MCF 10A (cell line): ENCODE data around the gene PTPRG. TPM values are rescaled to one million over a fixed set of nuclear protein-coding genes. Genes with fewer than 3 reads are reported as not detected.

ENCODE experiments used
- BruUV-seq: library from RNA; stranded (reverse); fragments of 400-500 nt; replicated peaks from 2 replicates; lab custom pipeline; 2021; lab: Mats Ljungman, UMichigan
- CTCF ChIA-PET: fragments of 300-600 bp; sonication (Branson Sonifier 250); formaldehyde crosslinking; extraction: SDS; loops from one replicate; lab custom pipeline; 2021; ENCODE audit warnings: antibody characterized with exemption, inconsistent platforms; lab: Yijun Ruan, JAX
- POLR2A ChIA-PET: fragments of 300-600, 350-650 bp; sonication (Branson Sonifier 250); formaldehyde crosslinking; extraction: SDS; loops from one replicate; lab custom pipeline; 2020; ENCODE audit warnings: antibody characterized with exemption, inconsistent platforms; lab: Yijun Ruan, JAX
- DNase-seq: peaks from one replicate; pipeline ENCODE4 v3.0.0-alpha.2; 2018; ENCODE audit not compliant: unreplicated experiment
- H3K27ac Mint-ChIP-seq: one replicate; pipeline ENCODE4 v1.8.0; 2022; ENCODE audit warnings: mild to moderate bottlenecking, low read depth, mixed read lengths; ENCODE audit not compliant: unreplicated experiment
- H3K27me3 Mint-ChIP-seq: one replicate; pipeline ENCODE4 v1.8.0; 2022; ENCODE audit warnings: mixed read lengths; ENCODE audit not compliant: insufficient read depth, unreplicated experiment
- H3K36me3 Mint-ChIP-seq: one replicate; pipeline ENCODE4 v1.8.0; 2022; ENCODE audit warnings: mild to moderate bottlenecking, moderate library complexity, mixed read lengths; ENCODE audit not compliant: insufficient read depth, unreplicated experiment
- H3K4me1 Mint-ChIP-seq: one replicate; pipeline ENCODE4 v1.8.0; 2022; ENCODE audit warnings: mixed read lengths; ENCODE audit not compliant: insufficient read depth, unreplicated experiment
- H3K4me3 Mint-ChIP-seq: one replicate; pipeline ENCODE4 v1.8.0; 2022; ENCODE audit warnings: mild to moderate bottlenecking, moderate library complexity, mixed read lengths; ENCODE audit not compliant: unreplicated experiment
- H3K9me3 Mint-ChIP-seq: one replicate; pipeline ENCODE4 v1.8.0; 2022; ENCODE audit warnings: mixed read lengths; ENCODE audit not compliant: unreplicated experiment
- CTCF ChIP-seq: fragments of 200-600 bp; IDR thresholded peaks from one replicate; pipeline ENCODE4 v1.8.0; 2022; ENCODE audit warnings: antibody characterized with exemption, mild to moderate bottlenecking; ENCODE audit not compliant: unreplicated experiment
- intact Hi-C: fragments of 100-400 bp; cut with micrococcal nuclease; formaldehyde crosslinking; loops from 2 replicates; pipeline ENCODE4 v1.14.1; 2022
- total RNA-seq: library from RNA; stranded (reverse); gene quantifications from 2 replicates; pipeline ENCODE4 v1.2.3, GENCODE V29; 2022

PTPRG gene
- total RNA-seq, 1 experiment from 2014 or later = 54.5 TPM

- H3K4me1 Mint-ChIP-seq = peaks cover 42% of the 10 kb centered on the region
- ChIA-PET CTCF (interaction anchor here (0.6 to 2.0 kb wide), 3 partner anchors 43 to 209 kb away, joined by 4 to 5 read pairs (median 5); no protein-coding TSS in a partner anchor), POLR2A (interaction anchor here (0.7 to 1.5 kb wide), 2 partner anchors 15 to 103 kb away, joined by 3 read pairs; no protein-coding TSS in a partner anchor)
- no peaks in the 10 kb centered on the region for H3K27me3 Mint-ChIP-seq
- H3K4me3 Mint-ChIP-seq = no peak overlapping the region
- no TSS peak for BruUV-seq
- no peak for DNase-seq
- H3K27ac Mint-ChIP-seq = peak overlapping the region; percentile 57
- no peak for TF ChIP-seq CTCF
- intact Hi-C loops = no loop called here
- no peaks in the 10 kb centered on the region for H3K9me3 Mint-ChIP-seq
- no peaks in the 10 kb centered on the region for H3K36me3 Mint-ChIP-seq
Measured at GRCh38 chr3:61980041-61980440, 418.7 kb downstream of the PTPRG start.

GRCh38 chr3:61981060-61981459, 419.7 kb downstream of the PTPRG start:
- POLR2A ChIA-PET = interaction anchor here (1.2 kb wide), 1 partner anchor 11 kb away, joined by 7 read pairs; no protein-coding TSS in a partner anchor
- Mint-ChIP-seq H3K4me3 (no peak overlapping the region), H3K36me3 (no peaks in the 10 kb centered on the region), H3K27ac (peak overlapping the region; percentile 57), H3K9me3 (no peaks in the 10 kb centered on the region), H3K27me3 (no peaks in the 10 kb centered on the region), H3K4me1 (peaks cover 47% of the 10 kb centered on the region)
- intact Hi-C loops = no loop called here
- DNase-seq = no peak
- TF ChIP-seq CTCF = no peak
- CTCF ChIA-PET = no interaction called here
- BruUV-seq = no TSS peak

- H3K9me3 Mint-ChIP-seq = no peaks in the 10 kb centered on the region
- no TSS peak for BruUV-seq
- H3K27ac Mint-ChIP-seq = no peak overlapping the region
- no peak for TF ChIP-seq CTCF
- H3K4me3 Mint-ChIP-seq = no peak overlapping the region
- DNase-seq = no peak
- H3K36me3 Mint-ChIP-seq = no peaks in the 10 kb centered on the region
- POLR2A ChIA-PET = no interaction called here
- H3K27me3 Mint-ChIP-seq = no peaks in the 10 kb centered on the region
- CTCF ChIA-PET = no interaction called here
- H3K4me1 Mint-ChIP-seq = peaks cover 53% of the 10 kb centered on the region
- intact Hi-C loops = no loop called here
Measured at GRCh38 chr3:61983479-61983878, 422.1 kb downstream of the PTPRG start.

GRCh38 chr3:61985020-61985419, 423.6 kb downstream of the PTPRG start:
- ChIA-PET POLR2A (no interaction called here), CTCF (interaction anchor here (0.6 kb wide), 1 partner anchor 419 kb away, joined by 7 read pairs; no protein-coding TSS in a partner anchor)
- intact Hi-C loops = no loop called here
- Mint-ChIP-seq H3K4me3 (no peak overlapping the region), H3K36me3 (no peaks in the 10 kb centered on the region), H3K9me3 (no peaks in the 10 kb centered on the region), H3K27ac (peak overlapping the region; percentile 80), H3K4me1 (peaks cover 45% of the 10 kb centered on the region), H3K27me3 (no peaks in the 10 kb centered on the region)
- DNase-seq = peak; percentile 78
- no TSS peak for BruUV-seq
- no peak for TF ChIP-seq CTCF
